Measurements from ENCODE around the gene CAMTA1.

Gene CAMTA1

DNA sequence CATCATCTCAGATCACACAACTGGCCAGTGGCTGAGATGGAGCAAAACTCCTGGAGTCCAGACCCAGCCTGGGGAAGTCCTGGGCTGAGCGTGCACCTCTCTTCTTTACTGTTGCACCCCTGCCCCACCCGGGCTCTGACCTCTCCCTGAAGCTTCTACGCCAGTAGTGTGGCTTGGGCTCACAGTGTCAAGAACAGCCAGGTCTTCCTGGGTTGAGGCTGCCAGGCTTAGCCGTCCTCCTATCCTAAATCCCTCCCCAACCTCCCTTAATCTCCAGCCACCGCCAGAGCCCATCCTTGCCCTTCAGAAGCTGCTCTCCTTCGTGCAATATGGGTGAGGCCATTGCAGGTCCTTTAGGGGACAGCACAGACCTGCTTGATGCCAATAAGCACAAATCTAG is 586.7 kb downstream of the CAMTA1 start:
- H3K4me3 ChIP-seq (ENCODE audit: low read depth, low read length): no peak overlapping the region
- TF ChIP-seq, protein P1, sequence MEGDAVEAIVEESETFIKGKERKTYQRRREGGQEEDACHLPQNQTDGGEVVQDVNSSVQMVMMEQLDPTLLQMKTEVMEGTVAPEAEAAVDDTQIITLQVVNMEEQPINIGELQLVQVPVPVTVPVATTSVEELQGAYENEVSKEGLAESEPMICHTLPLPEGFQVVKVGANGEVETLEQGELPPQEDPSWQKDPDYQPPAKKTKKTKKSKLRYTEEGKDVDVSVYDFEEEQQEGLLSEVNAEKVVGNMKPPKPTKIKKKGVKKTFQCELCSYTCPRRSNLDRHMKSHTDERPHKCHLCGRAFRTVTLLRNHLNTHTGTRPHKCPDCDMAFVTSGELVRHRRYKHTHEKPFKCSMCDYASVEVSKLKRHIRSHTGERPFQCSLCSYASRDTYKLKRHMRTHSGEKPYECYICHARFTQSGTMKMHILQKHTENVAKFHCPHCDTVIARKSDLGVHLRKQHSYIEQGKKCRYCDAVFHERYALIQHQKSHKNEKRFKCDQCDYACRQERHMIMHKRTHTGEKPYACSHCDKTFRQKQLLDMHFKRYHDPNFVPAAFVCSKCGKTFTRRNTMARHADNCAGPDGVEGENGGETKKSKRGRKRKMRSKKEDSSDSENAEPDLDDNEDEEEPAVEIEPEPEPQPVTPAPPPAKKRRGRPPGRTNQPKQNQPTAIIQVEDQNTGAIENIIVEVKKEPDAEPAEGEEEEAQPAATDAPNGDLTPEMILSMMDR (IDR thresholded peaks at IDR 0.05; ENCODE audit: low read depth, low read length): no peak

GRCh38 chr1:7372477-7373120 is 587.3 kb downstream of the CAMTA1 start:
- TF ChIP-seq, protein P1 (IDR thresholded peaks at IDR 0.05; ENCODE audit: low read depth, low read length): no peak
- no peak overlapping the region for H3K4me3 ChIP-seq (ENCODE audit: low read depth, low read length)

DNA sequence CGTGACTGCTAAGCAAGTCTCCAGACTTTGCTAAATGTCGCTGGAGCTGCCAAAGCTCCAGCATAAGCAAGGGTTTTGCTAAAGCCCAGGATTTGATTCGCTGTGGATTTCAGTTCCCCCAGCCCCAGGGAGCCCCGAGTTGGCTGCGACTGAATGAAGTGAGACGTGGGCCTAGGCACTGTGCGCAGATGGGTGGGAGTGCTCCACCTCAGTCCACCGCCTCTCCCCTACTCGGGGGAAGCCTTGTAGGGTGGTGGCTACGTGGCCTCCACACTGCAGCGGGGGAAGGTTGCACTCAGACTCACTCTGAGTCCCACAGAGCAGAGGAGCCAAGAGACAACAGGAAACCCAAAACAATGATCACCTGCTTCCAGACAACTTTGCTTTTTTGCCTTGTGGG is 588.0 kb downstream of the CAMTA1 start:
- TF ChIP-seq, protein P1 (IDR thresholded peaks at IDR 0.05; ENCODE audit: low read depth, low read length): no peak
- H3K4me3 ChIP-seq (ENCODE audit: low read depth, low read length): no peak overlapping the region

DNA sequence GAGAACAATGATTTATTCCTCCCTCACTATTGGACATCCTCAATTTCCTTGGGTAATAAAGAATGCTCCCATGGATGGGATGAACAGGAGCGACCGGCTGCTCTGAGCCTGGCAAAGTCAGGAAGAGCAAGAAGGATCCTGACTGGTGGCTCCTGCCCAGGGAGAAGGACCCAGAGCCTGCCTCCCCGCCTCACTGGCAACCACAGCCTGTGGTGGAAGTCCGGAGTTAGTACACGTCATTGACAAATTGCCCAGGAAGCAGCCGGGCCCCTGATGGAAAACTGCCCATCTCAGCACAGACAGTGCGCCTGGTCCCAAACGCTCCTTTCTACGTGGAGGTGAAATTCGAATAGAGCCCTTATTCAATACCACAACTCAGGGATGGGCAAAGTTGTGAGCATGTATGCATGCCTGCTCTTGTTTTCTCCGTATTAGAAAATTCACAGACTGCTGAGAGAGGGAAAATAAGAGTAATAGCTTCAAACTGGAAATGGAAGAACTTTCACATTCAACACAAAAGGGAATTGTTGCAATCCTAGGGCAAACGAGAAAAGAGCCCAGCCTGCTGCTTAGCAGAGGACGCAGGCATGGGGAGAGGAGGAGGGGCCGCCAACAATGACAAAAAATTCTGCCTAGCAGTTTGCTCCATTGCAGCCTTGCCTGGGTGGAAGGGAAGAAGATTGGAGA is 588.8 kb downstream of the CAMTA1 start:
- H3K4me3 ChIP-seq (ENCODE audit: low read depth, low read length): no peak overlapping the region
- TF ChIP-seq, protein P1 (IDR thresholded peaks at IDR 0.05; ENCODE audit: low read depth, low read length): no peak

DNA sequence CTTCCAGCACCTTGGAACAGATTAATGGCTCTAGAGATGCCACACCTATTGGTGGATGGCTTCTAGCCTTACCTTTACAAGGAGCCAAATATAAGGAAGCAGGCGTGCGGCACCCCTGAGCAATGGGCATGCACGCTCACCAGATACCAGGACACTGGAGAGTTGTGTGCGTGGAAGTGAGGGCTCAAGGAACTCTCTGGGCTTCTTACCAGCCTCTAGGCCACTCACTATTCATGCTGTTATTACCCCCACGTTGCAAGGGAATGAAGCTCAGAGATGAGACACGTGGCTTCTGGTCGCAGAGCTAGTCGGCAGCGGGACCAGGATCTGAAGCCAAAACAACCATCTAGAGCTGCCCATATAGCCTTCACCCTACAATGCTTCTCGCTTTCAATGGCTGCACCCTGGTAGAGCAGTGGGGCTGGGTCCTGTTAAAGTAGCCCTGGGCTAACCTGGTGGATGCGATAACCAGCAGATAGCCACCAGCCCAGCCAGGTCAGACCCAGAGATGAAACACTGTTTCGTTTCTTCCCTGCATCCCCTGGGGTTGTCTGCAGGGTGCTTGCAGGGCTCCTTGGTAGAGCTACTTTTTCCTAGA is 589.4 kb downstream of the CAMTA1 start:
- TF ChIP-seq, protein P1 (IDR thresholded peaks at IDR 0.05; ENCODE audit: low read depth, low read length): no peak

DNA sequence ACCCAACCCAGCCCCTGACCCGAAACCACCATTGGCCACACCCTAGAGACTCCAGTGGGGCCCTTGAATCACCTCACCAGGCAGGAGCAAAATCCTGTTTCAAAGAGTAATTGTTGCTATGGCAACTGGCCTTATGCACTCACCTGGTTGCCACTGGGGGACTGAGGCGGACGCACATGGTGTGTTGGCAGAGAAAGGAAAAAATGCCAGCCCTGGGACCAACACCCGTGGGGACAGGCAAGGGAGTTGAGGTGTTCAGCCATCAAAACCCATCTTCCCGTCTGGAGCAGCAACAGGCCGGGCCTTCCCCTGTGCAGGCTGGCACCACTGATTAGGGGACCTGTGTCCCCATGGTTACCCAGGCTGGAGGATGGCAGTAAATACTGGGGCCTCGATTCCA is 590.1 kb downstream of the CAMTA1 start:
- TF ChIP-seq, protein P1 (IDR thresholded peaks at IDR 0.05; ENCODE audit: low read depth, low read length): no peak
- no peak overlapping the region for H3K4me3 ChIP-seq (ENCODE audit: low read depth, low read length)

More for the DNA sequence above, 589.4 kb downstream of the CAMTA1 start:
- no peak overlapping the region for H3K4me3 ChIP-seq (ENCODE audit: low read depth, low read length)

Measured in WI38 (cell line).